HepG2 (cell line): ENCODE results near the gene TUBGCP5. TPM values are rescaled to one million over a fixed set of nuclear protein-coding genes. Genes with fewer than 3 reads are reported as not detected.

ENCODE experiments used
- AGO2 ChIP-seq: fragments of 200-400 bp; formaldehyde crosslinking; optimal IDR thresholded peaks from 2 replicates; pipeline ENCODE3; 2017; ENCODE audit warnings: mild to moderate bottlenecking, low read depth, low read length, moderate library complexity
- DRAP1 ChIP-seq: IDR thresholded peaks from 2 replicates; pipeline ENCODE4 v1.6.1; 2016; ENCODE audit warnings: missing genetic modification reagents, missing compliant biosample characterization
- FIP1L1 ChIP-seq: fragments of 200-400 bp; formaldehyde crosslinking; IDR thresholded peaks from 2 replicates; pipeline ENCODE4 v1.6.1; 2018; ENCODE audit warnings: low read depth, mild to moderate bottlenecking, low read length, moderate library complexity, borderline replicate concordance; ENCODE audit not compliant: insufficient read depth
- FOXC1 ChIP-seq: sonication (generic); formaldehyde crosslinking; IDR thresholded peaks from 2 replicates; pipeline ENCODE4 v1.8.0; 2022; ENCODE audit warnings: mild to moderate bottlenecking, missing genetic modification reagents, borderline replicate concordance
- GZF1 ChIP-seq: sonication (generic); formaldehyde crosslinking; IDR thresholded peaks from 2 replicates; pipeline ENCODE4 v1.5.1; 2020; ENCODE audit warnings: mild to moderate bottlenecking, missing genetic modification reagents
- HIC2 ChIP-seq: sonication (generic); formaldehyde crosslinking; IDR thresholded peaks from 2 replicates; pipeline ENCODE4 v1.9.0; 2022; ENCODE audit warnings: low read depth, missing genetic modification reagents
- KLF13 ChIP-seq: sonication (generic); formaldehyde crosslinking; IDR thresholded peaks from 2 replicates; pipeline ENCODE4 v1.4.0; 2020; ENCODE audit warnings: mild to moderate bottlenecking, missing genetic modification reagents
- MTF1 ChIP-seq: sonication (generic); formaldehyde crosslinking; IDR thresholded peaks from 2 replicates; pipeline ENCODE4 v1.5.0; 2020; ENCODE audit warnings: missing genetic modification reagents
- PREB ChIP-seq: sonication (generic); formaldehyde crosslinking; IDR thresholded peaks from 2 replicates; pipeline ENCODE4 v1.4.0; 2020; ENCODE audit warnings: missing genetic modification reagents
- TBX2 ChIP-seq: sonication (generic); formaldehyde crosslinking; IDR thresholded peaks from 2 replicates; pipeline ENCODE4 v1.5.0; 2020; ENCODE audit warnings: missing genetic modification reagents, mild to moderate bottlenecking, borderline replicate concordance
- ZFP36L2 ChIP-seq: sonication (generic); formaldehyde crosslinking; IDR thresholded peaks from 2 replicates; pipeline ENCODE4 v1.4.0; 2020; ENCODE audit warnings: missing genetic modification reagents
- ZKSCAN8 ChIP-seq: IDR thresholded peaks from 2 replicates; pipeline ENCODE4 v1.6.1; 2016; ENCODE audit warnings: borderline replicate concordance, missing genetic modification reagents, missing compliant biosample characterization
- ZMAT3 ChIP-seq: sonication (generic); formaldehyde crosslinking; conservative IDR thresholded peaks from 2 replicates; pipeline ENCODE4 v1.7.0; 2021; ENCODE audit warnings: missing genetic modification reagents
- ZNF407 ChIP-seq: sonication (generic); formaldehyde crosslinking; IDR thresholded peaks from one replicate; pipeline ENCODE4 v1.5.1; 2020; ENCODE audit warnings: mild to moderate bottlenecking, missing genetic modification reagents; ENCODE audit errors: not compliant biosample characterization
- ZNF547 ChIP-seq: sonication (generic); formaldehyde crosslinking; IDR thresholded peaks from 2 replicates; pipeline ENCODE4 v1.5.1; 2020; ENCODE audit warnings: mild to moderate bottlenecking, missing genetic modification reagents
- ZNF607 ChIP-seq: sonication (generic); formaldehyde crosslinking; IDR thresholded peaks from 2 replicates; pipeline ENCODE4 v1.5.1; 2020; ENCODE audit warnings: missing genetic modification reagents, mild to moderate bottlenecking, borderline replicate concordance
- ZNF629 ChIP-seq: sonication (generic); formaldehyde crosslinking; conservative IDR thresholded peaks from 2 replicates; pipeline ENCODE4 v1.5.0; 2020; ENCODE audit warnings: missing genetic modification reagents
- polyA plus RNA-seq, 8 experiments: library from polyadenylated mRNA; depleted of rRNA in 3 of 8; stranded (reverse) in 7 of 8; unstranded in 1 of 8; fragments of >200 nt; fragmentation: Illumina TruSeq in 4 of 8; extraction: Trizol in 4 of 8; gene quantifications; 2 replicates each; pipeline versions ENCODE4 v1.2.1 to v1.2.3, GENCODE V29; 2011 to 2016; ENCODE audit warnings: low read depth in 4 of 8, missing spikeins in 1 of 8, mixed read lengths in 1 of 8; ENCODE audit not compliant: insufficient read depth in 1 of 8
- total RNA-seq, 5 experiments: library from RNA; depleted of rRNA; stranded (reverse); fragments of >200 nt; fragmentation: Illumina TruSeq; extraction: Trizol; gene quantifications; 2 replicates each; pipeline ENCODE4 v1.2.3, GENCODE V29; 2016; ENCODE audit warnings: low read depth in 1 of 5

The TUBGCP5 gene
- total and polyA plus RNA-seq, 2 of the 13 experiments (the other 11 are each of a cell fraction or from before 2014, with no cell fraction given): 7.2 to 25.0 TPM

- TF ChIP-seq ZNF407 (CRISPR knock-in tag) (peak; percentile 30), ZKSCAN8 (CRISPR knock-in tag) (0 out of 2 replicates have a peak, but pooled peaks have one; percentile 27), KLF13 (CRISPR knock-in tag) (no peak), DRAP1 (peak; percentile 91), ZFP36L2 (CRISPR knock-in tag) (peak; percentile 76; the same call in 1 of the 2 replicates), ZMAT3 (CRISPR knock-in tag) (0 out of 2 replicates have a peak, but pooled peaks have one; percentile 74), GZF1 (CRISPR knock-in tag) (peak; percentile 36; the same call in 1 of the 2 replicates), AGO2 (peak; percentile 52), ZNF607 (peak; percentile 87; the same call in 1 of the 2 replicates), PREB (no peak), FIP1L1 (no peak), HIC2 (CRISPR knock-in tag) (no peak; the same call in 1 of the 2 replicates), FOXC1 (CRISPR knock-in tag) (no peak), ZNF629 (CRISPR knock-in tag) (no peak), MTF1 (CRISPR knock-in tag) (0 out of 2 replicates have a peak, but pooled peaks have one; percentile 46), ZNF547 (CRISPR knock-in tag) (0 out of 2 replicates have a peak, but pooled peaks have one; percentile 32), TBX2 (peak; percentile 66; the same call in 1 of the 2 replicates)
These were observed at the start of gene TUBGCP5 (continued) for GRCh38 chr15:23039143-23039916.
